ENCODE data around the gene GID8. TPM values are rescaled to one million over a fixed set of nuclear protein-coding genes. Genes with fewer than 3 reads are reported as not detected.

The GID8 gene
- total RNA-seq, 1 experiment from 2014 or later: 35.6 TPM

GRCh38 chr20:62957136-62958117 lies 19.5 kb downstream of the GID8 start:
- DNase-seq (ENCODE audit: low read depth, low spot score): no peak
- Histone ChIP-seq H3K9ac (ENCODE audit: low read length) (no peak overlapping the region), H3K27me3 (ENCODE audit: insufficient read depth, low read length) (no peaks in the 10 kb centered on the region), H3K4me3 (replicated peaks in 1 of 2; ENCODE audit: low read depth in 1 of 2, low read length in 2 of 2) (no peak overlapping the region), H3K9me2 (ENCODE audit: insufficient read depth) (no peaks in the 10 kb centered on the region), H4K20me1 (ENCODE audit: insufficient read depth) (no peaks in the 10 kb centered on the region), H3K4me2 (ENCODE audit: low read length) (no peak overlapping the region), H3K79me2 (ENCODE audit: insufficient read depth, low read length) (peaks cover 32% of the 10 kb centered on the region), H2AFZ (ENCODE audit: low read depth, low read length, poor library complexity, severe bottlenecking) (no peak overlapping the region), H3K4me1 (ENCODE audit: control insufficient read depth in 1 of 2, insufficient read depth in 2 of 2, low read length in 2 of 2) (peaks cover 0 to 12% of the 10 kb centered on the region in 2 experiments; a peak in 3 of 4 replicates), H3K36me3 (ENCODE audit: control insufficient read depth in 1 of 2, insufficient read depth in 2 of 2, low read length in 2 of 2) (no peaks in the 10 kb centered on the region), H3K27ac (ENCODE audit: low read depth, low read length) (no peak overlapping the region), H3K9me3 (ENCODE audit: control insufficient read depth in 1 of 2, insufficient read depth in 1 of 2, low read depth in 1 of 2, low read length in 2 of 2) (no peaks in the 10 kb centered on the region)
- RAD21 ChIA-PET (ENCODE audit: low non-redundant PET in 1 of 2, low total read pairs in 2 of 2, uncharacterized antibody in 2 of 2, unreplicated experiment in 2 of 2): no interaction called here
- ATAC-seq: no peak
- intact Hi-C loops (cut with micrococcal nuclease): no loop called here
- BruUV-seq (replicated peaks): no TSS peak
- TF ChIP-seq REST (IDR thresholded peaks at IDR 0.05; ENCODE audit: low read depth) (no peak), FOSL1 (IDR thresholded peaks at IDR 0.05; ENCODE audit: low read depth) (no peak), ZBTB33 (IDR thresholded peaks at IDR 0.05; ENCODE audit: extremely low read depth, insufficient replicate concordance, low read length) (no peak), POLR2A (IDR thresholded peaks at IDR 0.05; ENCODE audit: borderline replicate concordance, extremely low read depth, insufficient read depth, insufficient read length) (no peak), RAD21 (IDR thresholded peaks at IDR 0.05; ENCODE audit: low read depth) (no peak), CEBPB (IDR thresholded peaks at IDR 0.05; ENCODE audit: low read depth) (no peak), ZFX (IDR thresholded peaks at IDR 0.05) (no peak), ELF1 (IDR thresholded peaks at IDR 0.05; ENCODE audit: borderline replicate concordance, low read depth) (no peak), SIN3A (IDR thresholded peaks at IDR 0.05; ENCODE audit: low read depth) (no peak), ATF3 (IDR thresholded peaks at IDR 0.05) (no peak), ZNF274 (IDR thresholded peaks at IDR 0.05; ENCODE audit: low read depth, low read length) (no peak), JUND (IDR thresholded peaks at IDR 0.05) (no peak), SRF (IDR thresholded peaks at IDR 0.05; ENCODE audit: low read depth) (no peak), EZH2 (IDR thresholded peaks at IDR 0.05) (no peak), CBX3 (IDR thresholded peaks at IDR 0.05; ENCODE audit: low read depth) (no peak), SP1 (IDR thresholded peaks at IDR 0.05; ENCODE audit: low read depth) (no peak), TCF7L2 (IDR thresholded peaks at IDR 0.05; ENCODE audit: borderline replicate concordance, extremely low read depth, insufficient read depth, insufficient read length) (no peak)
- TF ChIP-seq, protein P1, sequence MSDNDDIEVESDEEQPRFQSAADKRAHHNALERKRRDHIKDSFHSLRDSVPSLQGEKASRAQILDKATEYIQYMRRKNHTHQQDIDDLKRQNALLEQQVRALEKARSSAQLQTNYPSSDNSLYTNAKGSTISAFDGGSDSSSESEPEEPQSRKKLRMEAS (IDR thresholded peaks at IDR 0.05): no peak
- CTCF ChIA-PET: no interaction called here
- POLR2A ChIA-PET: no interaction called here
